RWPE1 (cell line): ENCODE data around the gene TTYH3.
A peak's percentile ranks its signal among the peaks of the same experiment; 100 is the strongest.
"Not testable (repeated sequence)": the region's sequence is repeated elsewhere in the genome, so short reads cannot be mapped to it uniquely, and the experiment has no call there.

Source experiments
- CTCF ChIA-PET: fragments of 350-600 bp; sonication (Branson Sonifier 250); formaldehyde crosslinking; extraction: SDS; loops from one replicate; lab custom pipeline; 2021; lab: Yijun Ruan, JAX
- POLR2A ChIA-PET: fragments of 400-600 bp; formaldehyde crosslinking; extraction: SDS; loops from one replicate; lab custom pipeline; 2020; ENCODE audit warnings: antibody characterized with exemption; ENCODE audit not compliant: low non-redundant PET; lab: Yijun Ruan, JAX
- DNase-seq: peaks from one replicate; pipeline ENCODE4 v3.0.0; 2012; ENCODE audit warnings: low spot score
- H3K27ac ChIP-seq: fragments of 450-650 bp; 2 replicates; pipeline ENCODE4 v1.5.1; 2017
- TF ChIP-seq, protein P1 (sequence below): fragments of 450-650 bp; conservative IDR thresholded peaks from 2 replicates; pipeline ENCODE4 v1.5.1; 2017; ENCODE audit warnings: low read depth, mild to moderate bottlenecking

TTYH3 gene

DNA sequence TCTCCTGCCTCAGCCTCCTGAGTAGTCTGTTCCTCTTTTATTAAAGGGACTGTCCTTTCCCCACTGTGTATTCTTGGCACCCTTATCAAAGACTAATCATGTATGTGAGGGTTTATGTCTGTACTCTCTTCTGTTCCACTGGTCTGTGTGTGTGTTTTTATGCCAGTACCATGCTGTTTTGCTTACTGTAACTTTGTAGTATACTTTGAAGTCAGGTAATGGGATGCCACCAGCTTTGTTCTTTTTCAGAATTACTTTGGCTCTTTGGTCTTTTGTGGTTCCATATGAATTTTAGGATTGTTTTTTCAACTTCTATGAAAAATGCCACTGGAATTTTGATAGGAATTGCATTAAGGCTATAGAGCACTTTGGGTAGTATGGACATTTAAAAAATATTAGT is 42.1 kb downstream of the TTYH3 start:
- no peak overlapping the region for H3K27ac ChIP-seq
- CTCF ChIA-PET = interaction anchor here (0.6 kb wide), 1 partner anchor 246 kb away, joined by 5 read pairs; no protein-coding TSS in a partner anchor
- no peak for DNase-seq
- TF ChIP-seq, protein P1, sequence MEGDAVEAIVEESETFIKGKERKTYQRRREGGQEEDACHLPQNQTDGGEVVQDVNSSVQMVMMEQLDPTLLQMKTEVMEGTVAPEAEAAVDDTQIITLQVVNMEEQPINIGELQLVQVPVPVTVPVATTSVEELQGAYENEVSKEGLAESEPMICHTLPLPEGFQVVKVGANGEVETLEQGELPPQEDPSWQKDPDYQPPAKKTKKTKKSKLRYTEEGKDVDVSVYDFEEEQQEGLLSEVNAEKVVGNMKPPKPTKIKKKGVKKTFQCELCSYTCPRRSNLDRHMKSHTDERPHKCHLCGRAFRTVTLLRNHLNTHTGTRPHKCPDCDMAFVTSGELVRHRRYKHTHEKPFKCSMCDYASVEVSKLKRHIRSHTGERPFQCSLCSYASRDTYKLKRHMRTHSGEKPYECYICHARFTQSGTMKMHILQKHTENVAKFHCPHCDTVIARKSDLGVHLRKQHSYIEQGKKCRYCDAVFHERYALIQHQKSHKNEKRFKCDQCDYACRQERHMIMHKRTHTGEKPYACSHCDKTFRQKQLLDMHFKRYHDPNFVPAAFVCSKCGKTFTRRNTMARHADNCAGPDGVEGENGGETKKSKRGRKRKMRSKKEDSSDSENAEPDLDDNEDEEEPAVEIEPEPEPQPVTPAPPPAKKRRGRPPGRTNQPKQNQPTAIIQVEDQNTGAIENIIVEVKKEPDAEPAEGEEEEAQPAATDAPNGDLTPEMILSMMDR = no peak
- POLR2A ChIA-PET = interaction anchor here (0.6 kb wide), 1 partner anchor 271 kb away, joined by 3 read pairs; no protein-coding TSS in a partner anchor

DNA sequence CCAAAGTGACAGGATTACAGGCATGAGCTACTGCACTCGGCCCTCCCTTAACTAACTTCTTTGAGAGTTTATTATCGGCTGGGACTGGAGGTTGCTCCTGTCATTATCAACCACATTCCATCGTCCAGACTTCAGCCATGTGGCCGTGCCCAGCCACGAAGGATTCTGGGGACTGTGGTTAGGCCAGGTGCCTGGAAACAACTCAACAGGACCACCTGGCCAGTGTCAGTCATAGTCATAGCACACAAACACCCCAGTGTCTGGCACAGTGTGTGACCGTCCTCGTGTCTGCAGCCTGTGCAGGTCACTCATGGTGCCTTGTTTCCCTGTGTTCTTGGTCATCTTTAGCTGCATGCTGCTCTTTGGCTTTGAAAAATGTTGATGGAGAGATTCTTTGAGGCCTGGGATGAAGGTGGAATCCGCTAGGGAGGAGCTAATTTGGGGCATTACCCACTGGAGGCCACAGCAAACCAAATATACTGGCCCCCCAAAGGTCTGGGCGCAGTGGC is 43.5 kb downstream of the TTYH3 start:
- DNase-seq = no peak
- ChIA-PET POLR2A (no interaction called here), CTCF (interaction anchor here (0.6 kb wide), 2 partner anchors 66 to 187 kb away, joined by 3 to 4 read pairs; no protein-coding TSS in a partner anchor)
- TF ChIP-seq, protein P1 = no peak
- H3K27ac ChIP-seq = no peak overlapping the region

DNA sequence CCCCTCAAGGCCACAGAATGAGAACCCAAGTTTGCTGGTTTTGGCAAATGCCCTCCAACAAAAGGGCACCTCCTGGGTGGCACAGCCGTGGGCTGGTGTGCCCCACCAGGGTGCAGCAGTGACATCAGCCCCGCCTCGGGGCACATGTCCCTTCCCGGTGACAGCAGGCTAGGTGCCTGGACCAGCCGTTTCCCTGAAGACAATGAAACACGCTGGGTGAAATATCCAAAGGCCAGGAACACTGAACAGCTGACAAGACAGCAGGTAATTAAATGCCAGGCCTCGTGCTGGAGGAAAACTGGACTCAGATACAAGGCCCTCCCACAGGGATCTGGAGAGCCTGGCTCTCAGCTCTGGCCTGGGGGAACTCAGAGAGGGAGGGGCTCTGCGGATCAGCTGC is 44.8 kb downstream of the TTYH3 start:
- H3K27ac ChIP-seq, POLR2A ChIA-PET, CTCF ChIA-PET, DNase-seq: not testable (repeated sequence)

DNA sequence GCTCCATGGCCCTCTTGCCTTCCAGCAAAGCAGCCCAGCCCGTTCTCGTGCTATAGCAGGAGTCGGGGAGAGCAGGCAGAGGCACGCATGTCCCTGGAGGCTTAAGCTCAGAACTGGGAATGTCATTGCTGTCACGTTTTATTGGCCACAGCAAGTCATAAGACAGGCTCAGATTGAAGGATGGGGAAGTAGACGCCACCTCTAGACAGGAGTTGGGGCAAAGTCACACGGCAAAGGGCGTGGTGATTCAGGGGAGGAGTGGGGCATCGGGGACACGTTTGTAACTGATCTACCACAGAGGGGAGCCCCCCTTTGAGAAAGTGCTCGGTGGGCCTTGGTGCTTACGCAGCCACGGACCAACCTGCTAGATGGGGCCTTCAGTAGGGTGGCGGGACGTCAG is 46.7 kb downstream of the TTYH3 start:
- CTCF ChIA-PET, POLR2A ChIA-PET, DNase-seq, H3K27ac ChIP-seq: not testable (repeated sequence)

DNA sequence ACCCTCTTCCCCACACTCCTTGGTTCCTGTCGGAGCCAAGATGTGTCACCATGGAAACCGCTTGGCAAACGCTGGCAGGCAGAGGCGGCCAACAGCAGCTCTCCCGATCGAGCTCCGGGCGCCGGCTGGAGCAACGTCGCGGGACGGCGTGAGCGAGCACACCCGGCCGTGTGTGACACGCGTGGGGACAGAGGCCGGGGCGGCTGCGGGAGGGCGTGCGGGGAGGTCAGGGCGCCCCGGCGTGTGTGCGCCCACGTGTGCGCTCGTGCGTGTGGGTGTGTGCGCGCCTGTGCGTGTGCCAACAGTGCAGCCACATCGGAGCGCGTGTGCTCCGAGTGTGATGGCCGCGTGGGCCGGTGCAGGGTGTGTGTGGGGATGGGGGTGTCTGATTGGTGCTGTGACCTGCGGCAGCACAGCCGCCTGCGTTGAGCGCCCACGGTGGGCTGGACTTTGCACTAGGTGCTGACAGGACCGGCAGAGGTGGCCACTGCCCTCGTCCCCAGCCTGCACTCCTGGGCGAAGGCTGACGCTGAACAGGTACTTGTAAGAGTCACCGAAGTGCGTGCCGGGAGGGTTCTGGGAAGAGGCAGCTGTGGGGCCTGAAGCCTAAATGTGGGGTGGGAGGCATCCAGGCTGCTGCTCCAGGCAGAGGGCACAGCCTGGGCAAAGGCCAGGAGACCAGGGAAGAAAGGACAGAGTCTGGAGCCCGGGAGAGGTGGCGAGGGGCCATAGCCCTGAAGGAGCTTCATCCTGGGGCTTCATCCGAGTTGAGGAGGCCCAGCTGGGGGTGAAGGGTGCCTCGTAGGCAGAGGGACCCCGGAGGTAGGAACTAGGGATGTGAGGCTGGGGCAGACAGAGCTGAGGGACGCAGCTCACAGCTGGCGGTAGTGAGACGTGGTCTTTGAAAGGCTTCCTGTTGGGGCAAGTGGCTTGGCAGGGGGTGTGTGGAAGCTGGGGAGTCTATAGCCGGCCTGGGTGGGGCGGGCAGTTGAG is 47.6 kb downstream of the TTYH3 start:
- H3K27ac ChIP-seq, DNase-seq, POLR2A ChIA-PET: not testable (repeated sequence)
- CTCF ChIA-PET = interaction anchor here (0.6 to 1.4 kb wide), 10 partner anchors 9 to 340 kb away, joined by 3 to 8 read pairs (median 3); no protein-coding TSS in a partner anchor

DNA sequence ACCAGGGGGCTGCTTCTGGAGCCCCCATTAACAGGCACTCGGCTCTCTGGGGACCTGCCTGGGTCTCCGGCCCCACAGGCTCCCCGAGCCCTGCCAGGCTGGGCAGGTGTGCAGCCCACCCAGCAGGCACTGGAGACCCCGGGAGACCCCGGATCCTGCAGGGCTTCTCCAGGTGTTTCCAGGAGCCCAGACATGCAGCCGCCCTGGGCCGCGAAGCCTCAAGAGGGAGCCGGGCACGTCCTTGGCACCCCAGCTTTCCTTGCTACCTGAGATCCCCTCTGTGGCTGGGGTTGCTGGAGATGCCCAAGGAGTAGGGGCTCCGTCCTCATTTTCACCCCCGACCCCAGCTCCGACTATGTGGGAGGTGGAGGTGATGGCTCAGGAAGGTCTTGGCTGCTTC is 48.5 kb downstream of the TTYH3 start:
- no peak overlapping the region for H3K27ac ChIP-seq
- DNase-seq = no peak
- POLR2A ChIA-PET = no interaction called here
- CTCF ChIA-PET = interaction anchor here (0.6 to 1.5 kb wide), 9 partner anchors 9 to 339 kb away, joined by 3 to 8 read pairs (median 3); no protein-coding TSS in a partner anchor
- TF ChIP-seq, protein P1 = no peak

DNA sequence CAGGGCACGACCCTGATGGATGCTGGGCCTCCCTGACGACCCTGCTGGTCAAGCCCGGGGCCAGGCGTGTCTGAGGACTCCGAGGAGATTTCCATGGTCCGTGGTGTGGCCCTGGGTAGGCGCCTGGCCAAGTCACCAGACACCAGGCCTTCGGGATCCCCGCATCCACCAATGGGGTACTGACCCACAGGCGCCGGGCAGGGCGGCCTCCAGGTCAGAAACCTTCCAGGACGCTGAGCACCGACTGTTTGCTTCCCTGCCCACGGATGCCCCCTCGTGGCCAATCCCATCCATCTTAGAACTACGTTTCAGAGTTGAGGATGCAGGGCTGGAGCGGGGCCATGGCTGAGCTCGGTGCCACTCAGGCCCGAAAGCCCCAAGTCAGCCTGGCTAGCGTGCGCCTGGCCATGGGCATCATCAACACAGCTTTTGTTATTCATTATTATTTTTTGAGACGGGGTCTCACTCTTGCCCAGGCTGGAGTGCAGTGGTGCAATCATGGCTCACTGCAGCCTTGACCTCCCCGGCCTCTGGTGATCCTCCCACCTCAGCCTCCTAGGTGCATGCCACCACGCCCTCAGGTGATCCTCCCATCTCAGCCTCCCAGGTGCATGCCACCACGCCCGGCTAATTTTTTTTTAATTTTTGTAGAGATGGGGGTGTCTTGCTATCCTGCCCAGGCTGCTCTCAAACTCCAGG is 49.2 kb downstream of the TTYH3 start:
- DNase-seq = peak; percentile 61
- no peak overlapping the region for H3K27ac ChIP-seq
- CTCF ChIA-PET = interaction anchor here (0.6 to 1.9 kb wide), 10 partner anchors 9 to 297 kb away, joined by 3 to 8 read pairs (median 4); no protein-coding TSS in a partner anchor
- POLR2A ChIA-PET = no interaction called here
- TF ChIP-seq, protein P1 = peak; percentile 81
